ENCODE measurements around the gene ABI3BP.
"Not testable (repeated sequence)": the region's sequence is repeated elsewhere in the genome, so short reads cannot be mapped to it uniquely, and the experiment has no call there.

Gene ABI3BP

GRCh38 chr3:100947119-100947518 is 46.1 kb downstream of the ABI3BP start:
- DNase-seq (ENCODE audit: low read depth in 2 of 2), result no peak

- not testable (repeated sequence) for DNase-seq (ENCODE audit: low read depth in 2 of 2)
These were observed 47.1 kb downstream of the ABI3BP start for GRCh38 chr3:100946096-100946495.

GRCh38 chr3:100941451-100941850 is 51.8 kb downstream of the ABI3BP start:
- DNase-seq (ENCODE audit: low read depth in 2 of 2), result no peak

GRCh38 chr3:100941041-100941440 is 52.2 kb downstream of the ABI3BP start:
- DNase-seq (ENCODE audit: low read depth in 2 of 2), result no peak

GRCh38 chr3:100936931-100937330 is 56.3 kb downstream of the ABI3BP start:
- DNase-seq (ENCODE audit: low read depth in 2 of 2), result no peak

GRCh38 chr3:100932491-100932890 is 60.7 kb downstream of the ABI3BP start:
- no peak for DNase-seq (ENCODE audit: low read depth in 2 of 2)

- no peak for DNase-seq (ENCODE audit: low read depth in 2 of 2)
These were observed 64.4 kb downstream of the ABI3BP start for GRCh38 chr3:100928638-100929428.

- no peak for DNase-seq (ENCODE audit: low read depth in 2 of 2)
These were observed 65.4 kb downstream of the ABI3BP start for GRCh38 chr3:100927775-100928174.

GRCh38 chr3:100915706-100916495 is 77.3 kb downstream of the ABI3BP start:
- DNase-seq (ENCODE audit: low read depth in 2 of 2), result no peak

GRCh38 chr3:100913870-100914648 is 79.2 kb downstream of the ABI3BP start:
- no peak for DNase-seq (ENCODE audit: low read depth in 2 of 2)

- no peak for DNase-seq (ENCODE audit: low read depth in 2 of 2)
These were observed 80.2 kb downstream of the ABI3BP start for GRCh38 chr3:100912976-100913545.

GRCh38 chr3:100912571-100912970 is 80.7 kb downstream of the ABI3BP start:
- no peak for DNase-seq (ENCODE audit: low read depth in 2 of 2)

- DNase-seq (ENCODE audit: low read depth in 2 of 2), result no peak
These were observed 81.3 kb downstream of the ABI3BP start for GRCh38 chr3:100911956-100912355.

GRCh38 chr3:100910986-100911385 is 82.2 kb downstream of the ABI3BP start:
- DNase-seq (ENCODE audit: low read depth in 2 of 2), result no peak

- DNase-seq (ENCODE audit: low read depth in 2 of 2), result no peak
These were observed 90.6 kb downstream of the ABI3BP start for GRCh38 chr3:100902572-100902971.

- DNase-seq (ENCODE audit: low read depth in 2 of 2), result no peak
These were observed 92.4 kb downstream of the ABI3BP start for GRCh38 chr3:100900671-100901335.

GRCh38 chr3:100899440-100900091 is 93.7 kb downstream of the ABI3BP start:
- no peak for DNase-seq (ENCODE audit: low read depth in 2 of 2)

- DNase-seq (ENCODE audit: low read depth in 2 of 2), result no peak
These were observed 94.5 kb downstream of the ABI3BP start for GRCh38 chr3:100898681-100899080.

- no peak for DNase-seq (ENCODE audit: low read depth in 2 of 2)
These were observed 96.2 kb downstream of the ABI3BP start for GRCh38 chr3:100896994-100897393.

GRCh38 chr3:100893590-100893989 is 99.6 kb downstream of the ABI3BP start:
- DNase-seq (ENCODE audit: low read depth in 2 of 2), result no peak

- no peak for DNase-seq (ENCODE audit: low read depth in 2 of 2)
These were observed 100.1 kb downstream of the ABI3BP start for GRCh38 chr3:100893108-100893507.

Data from stimulated activated CD8-positive, alpha-beta memory T cell treated with anti-CD3 and anti-CD28 coated beads, Interleukin-15, amount 100 ng/mL, for 48 hours (primary cell).